GM12865 (cell line): ENCODE measurements around the gene NAT10.
A peak's percentile ranks its signal among the peaks of the same experiment; 100 is the strongest.

ENCODE experiments used
- DNase-seq: peaks from one replicate; pipeline ENCODE4 v3.0.0; 2010; ENCODE audit warnings: low read depth
- H3K4me3 ChIP-seq: 2 replicates; pipeline ENCODE4 v1.5.1; 2011; ENCODE audit warnings: mild to moderate bottlenecking, low read depth, low read length, control low read depth
- TF ChIP-seq, protein P1 (sequence below): IDR thresholded peaks from 2 replicates; pipeline ENCODE4 v1.5.1; 2011; ENCODE audit warnings: low read length, control low read depth, low read depth, inconsistent platforms; ENCODE audit not compliant: insufficient read depth; ENCODE audit errors: missing control alignments

Gene NAT10

DNA sequence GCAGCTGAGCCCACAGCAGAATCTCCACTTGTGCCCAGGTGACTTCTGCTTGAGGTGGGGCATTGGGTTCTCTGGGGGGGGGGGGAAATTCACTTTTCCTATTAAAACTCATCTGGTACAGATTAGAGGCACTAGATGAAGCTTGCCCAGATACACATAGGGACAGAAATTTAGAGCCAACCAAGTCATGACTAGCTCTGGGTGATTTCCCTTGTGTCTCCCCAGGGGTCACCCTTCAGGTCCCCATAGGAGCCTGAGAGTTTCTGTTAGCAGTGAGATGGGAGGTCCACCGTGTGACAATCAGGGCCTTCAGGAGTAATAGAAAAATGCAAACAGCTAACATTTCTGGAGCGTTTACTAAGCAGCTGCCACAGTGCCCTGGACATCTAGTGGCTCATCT, 77.0 kb downstream of the NAT10 start:
- TF ChIP-seq, protein P1, sequence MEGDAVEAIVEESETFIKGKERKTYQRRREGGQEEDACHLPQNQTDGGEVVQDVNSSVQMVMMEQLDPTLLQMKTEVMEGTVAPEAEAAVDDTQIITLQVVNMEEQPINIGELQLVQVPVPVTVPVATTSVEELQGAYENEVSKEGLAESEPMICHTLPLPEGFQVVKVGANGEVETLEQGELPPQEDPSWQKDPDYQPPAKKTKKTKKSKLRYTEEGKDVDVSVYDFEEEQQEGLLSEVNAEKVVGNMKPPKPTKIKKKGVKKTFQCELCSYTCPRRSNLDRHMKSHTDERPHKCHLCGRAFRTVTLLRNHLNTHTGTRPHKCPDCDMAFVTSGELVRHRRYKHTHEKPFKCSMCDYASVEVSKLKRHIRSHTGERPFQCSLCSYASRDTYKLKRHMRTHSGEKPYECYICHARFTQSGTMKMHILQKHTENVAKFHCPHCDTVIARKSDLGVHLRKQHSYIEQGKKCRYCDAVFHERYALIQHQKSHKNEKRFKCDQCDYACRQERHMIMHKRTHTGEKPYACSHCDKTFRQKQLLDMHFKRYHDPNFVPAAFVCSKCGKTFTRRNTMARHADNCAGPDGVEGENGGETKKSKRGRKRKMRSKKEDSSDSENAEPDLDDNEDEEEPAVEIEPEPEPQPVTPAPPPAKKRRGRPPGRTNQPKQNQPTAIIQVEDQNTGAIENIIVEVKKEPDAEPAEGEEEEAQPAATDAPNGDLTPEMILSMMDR: no peak
- peak; percentile 26 for DNase-seq
- no peak overlapping the region for H3K4me3 ChIP-seq

DNA sequence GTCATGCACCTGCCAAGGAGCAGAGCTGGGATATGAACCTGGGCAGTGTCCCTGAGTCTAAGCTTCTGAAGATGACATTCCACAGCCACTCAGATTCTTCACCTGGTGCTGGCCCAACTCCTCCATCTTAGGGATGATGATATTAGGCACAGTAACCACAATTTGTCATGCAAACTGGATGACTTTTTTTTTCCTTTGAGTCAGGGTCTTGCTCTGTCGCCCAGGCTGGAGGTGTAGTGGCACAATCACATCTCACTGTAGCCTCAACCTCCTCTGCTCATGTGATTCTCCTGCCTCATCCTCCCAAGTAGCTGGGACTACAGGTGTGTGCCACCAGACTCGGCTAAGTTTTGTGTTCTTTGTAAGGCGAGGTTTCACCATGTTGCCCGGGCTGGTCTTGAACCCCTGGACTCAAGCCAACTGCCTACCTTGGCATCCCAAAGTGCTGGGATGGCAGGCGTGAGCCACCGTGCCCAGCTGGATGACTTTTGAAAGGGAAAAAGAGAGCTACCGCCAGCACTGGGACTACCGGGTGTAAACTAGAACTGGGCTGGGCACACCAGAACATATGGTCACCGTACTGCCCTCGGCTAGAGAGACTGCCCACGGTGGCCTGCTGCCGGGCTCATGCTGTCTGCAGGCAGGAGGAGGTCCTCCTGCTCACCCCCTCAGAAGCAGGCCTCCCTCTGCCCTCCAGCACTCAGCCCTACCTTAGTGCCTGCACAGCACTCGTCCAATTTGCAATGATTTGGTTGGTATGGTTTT, 77.7 kb downstream of the NAT10 start:
- TF ChIP-seq, protein P1: no peak
- no peak for DNase-seq
- no peak overlapping the region for H3K4me3 ChIP-seq

DNA sequence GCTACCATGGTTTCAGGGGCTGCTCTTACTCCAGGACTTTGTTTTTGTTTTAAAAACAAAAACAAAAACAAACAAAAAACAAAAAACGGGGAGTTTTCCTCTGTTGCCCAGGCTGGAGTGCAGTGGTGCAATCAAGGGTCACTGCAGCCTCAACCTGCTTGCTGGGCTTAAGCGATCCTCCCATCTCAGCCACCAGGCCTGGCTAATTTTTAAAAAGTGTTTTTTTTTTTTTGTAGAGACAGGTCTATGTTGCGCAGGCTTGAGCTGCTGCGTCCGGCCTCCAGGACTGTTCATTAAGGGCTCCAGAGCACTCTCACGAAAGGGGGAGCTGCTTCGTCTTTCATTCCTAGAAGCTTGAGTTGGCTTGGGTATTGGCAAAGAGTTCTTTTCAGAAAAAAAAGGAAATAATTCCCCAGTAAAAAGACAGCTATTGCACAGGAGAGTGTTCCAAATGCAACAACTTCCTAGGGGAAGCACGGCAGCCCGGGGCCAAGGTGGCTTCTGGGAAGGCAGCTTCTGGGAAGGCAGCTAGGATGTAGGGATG, 78.5 kb downstream of the NAT10 start:
- TF ChIP-seq, protein P1: no peak
- H3K4me3 ChIP-seq: no peak overlapping the region
- DNase-seq: no peak

DNA sequence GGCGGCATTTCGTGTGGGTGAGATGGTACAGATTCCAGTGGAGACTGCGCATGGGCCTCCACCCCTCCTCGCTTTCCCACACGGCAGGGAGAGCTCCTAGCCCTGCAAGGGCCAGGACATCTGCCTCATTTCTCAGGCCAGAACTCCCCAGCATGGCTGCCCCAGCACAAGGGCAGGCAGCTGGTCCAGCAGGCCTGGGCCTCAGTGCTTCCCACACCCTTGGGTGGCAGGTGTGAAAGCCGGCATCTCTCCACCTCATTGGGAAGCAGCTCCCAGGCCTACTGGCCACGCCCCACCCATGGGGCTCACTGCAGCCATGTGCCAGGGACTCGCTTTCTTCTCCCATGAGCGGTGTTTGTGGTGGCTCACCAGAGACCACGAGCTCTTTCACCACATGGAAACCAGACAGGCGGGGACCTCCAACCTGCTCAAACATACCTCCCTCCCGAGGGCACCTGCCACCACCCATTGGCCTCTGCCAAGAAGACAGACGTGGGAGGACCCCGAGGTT, 79.1 kb downstream of the NAT10 start:
- H3K4me3 ChIP-seq: no peak overlapping the region
- TF ChIP-seq, protein P1: no peak
- DNase-seq: no peak

DNA sequence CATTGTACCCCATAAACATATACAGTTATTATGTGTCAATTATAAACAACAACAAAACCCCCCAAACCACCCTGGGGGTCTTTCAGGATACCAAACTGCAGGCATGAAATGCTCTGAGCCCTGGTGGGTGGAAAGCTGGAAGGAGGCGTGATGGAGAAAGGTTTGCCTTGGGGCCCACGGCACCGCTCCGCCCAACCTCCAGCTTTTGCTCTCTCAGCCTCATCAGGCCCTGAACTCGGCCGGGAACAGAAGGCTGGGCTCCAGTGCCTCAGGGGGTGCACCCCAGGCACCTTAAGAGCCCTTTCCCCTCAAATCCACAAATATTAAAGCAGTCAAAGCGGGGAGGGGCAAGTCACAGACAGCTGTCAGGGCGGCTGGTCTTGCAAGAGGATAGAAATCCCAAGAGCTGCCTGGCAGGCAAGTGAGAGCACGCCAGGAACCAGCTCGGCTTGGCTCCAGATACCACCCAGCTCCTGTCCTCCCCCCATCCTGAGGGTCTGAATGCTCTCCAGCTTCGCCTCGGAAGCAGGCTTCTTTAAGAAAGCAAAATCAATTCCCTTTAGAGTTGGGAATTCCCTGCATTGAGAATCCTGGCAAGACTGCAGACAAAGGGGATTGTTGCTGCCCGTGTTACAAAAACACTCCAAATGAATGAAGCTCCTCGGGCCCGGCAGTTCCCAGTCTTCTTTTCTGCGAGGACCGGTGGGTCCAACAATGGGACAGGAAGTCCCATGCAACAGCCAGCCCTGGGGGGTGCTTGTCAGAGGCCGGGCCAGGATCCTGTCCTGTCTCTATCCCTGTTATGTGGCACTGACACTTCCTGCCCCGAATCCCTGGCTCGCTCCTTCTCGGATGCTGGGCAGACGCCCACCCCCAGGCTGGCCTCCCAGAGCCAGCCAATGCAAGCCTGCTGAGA, 80.8 kb downstream of the NAT10 start:
- DNase-seq: no peak
- no peak overlapping the region for H3K4me3 ChIP-seq
- TF ChIP-seq, protein P1: no peak

DNA sequence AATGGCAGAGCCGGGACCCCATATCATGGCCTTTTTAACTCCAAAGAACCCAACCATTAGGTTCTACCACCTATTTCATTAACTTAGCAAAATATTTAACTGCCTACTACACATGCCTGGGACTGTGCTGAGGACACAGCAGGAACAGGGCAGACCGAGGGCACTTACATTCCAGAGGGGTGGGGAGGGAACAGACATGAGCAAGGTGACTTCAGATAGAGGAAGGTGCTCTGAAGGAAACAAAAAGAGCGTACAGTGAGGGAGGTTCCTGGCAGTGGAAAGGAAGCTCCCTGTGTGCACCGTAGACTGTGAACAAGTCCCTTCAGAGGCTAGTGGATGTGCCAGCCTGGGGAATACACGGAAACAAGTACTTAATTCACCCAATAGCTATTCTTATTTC, 82.8 kb downstream of the NAT10 start:
- no peak overlapping the region for H3K4me3 ChIP-seq
- DNase-seq: no peak
- TF ChIP-seq, protein P1: no peak
